HUDEP-2 (cell line): ENCODE data around the gene SLC39A11.
"Not testable (repeated sequence)": the region's sequence is repeated elsewhere in the genome, so short reads cannot be mapped to it uniquely, and the experiment has no call there.

ENCODE experiments used
- DNase-seq, 76 experiments: peaks; one replicate each; lab custom pipeline; 2025; ENCODE audit not compliant: unreplicated experiment in 76 of 76; lab: John Stamatoyannopoulos, UW

SLC39A11 gene

GRCh38 chr17:72954579-72954978 is 137.9 kb downstream of the SLC39A11 start:
- DNase-seq: no peak

- DNase-seq: no peak
Measured at GRCh38 chr17:72953621-72954020, 138.9 kb downstream of the SLC39A11 start.

GRCh38 chr17:72952641-72953315 is 139.7 kb downstream of the SLC39A11 start:
- no peak for DNase-seq

DNA sequence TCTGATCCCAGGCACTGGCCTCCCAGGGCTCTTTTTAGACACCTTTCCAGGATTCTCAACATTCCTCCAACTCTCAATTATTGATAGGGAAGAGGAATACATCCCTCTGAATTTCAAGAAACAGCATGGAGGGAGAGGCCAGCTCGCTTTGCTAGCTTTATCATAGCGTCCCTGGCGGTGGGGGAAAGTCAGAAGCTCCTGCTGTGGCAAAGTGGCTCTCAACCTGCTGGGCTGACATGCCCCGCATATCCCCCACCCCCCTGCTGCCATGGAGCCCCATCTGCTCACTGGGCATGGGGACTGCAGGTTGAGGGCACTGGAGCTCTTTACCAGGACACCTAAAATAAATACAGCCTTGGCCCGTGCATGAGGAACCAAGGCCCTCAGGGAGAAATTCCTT is 140.3 kb downstream of the SLC39A11 start:
- no peak for DNase-seq

- DNase-seq: no peak
Measured at GRCh38 chr17:72950242-72950931, 142.1 kb downstream of the SLC39A11 start.

DNA sequence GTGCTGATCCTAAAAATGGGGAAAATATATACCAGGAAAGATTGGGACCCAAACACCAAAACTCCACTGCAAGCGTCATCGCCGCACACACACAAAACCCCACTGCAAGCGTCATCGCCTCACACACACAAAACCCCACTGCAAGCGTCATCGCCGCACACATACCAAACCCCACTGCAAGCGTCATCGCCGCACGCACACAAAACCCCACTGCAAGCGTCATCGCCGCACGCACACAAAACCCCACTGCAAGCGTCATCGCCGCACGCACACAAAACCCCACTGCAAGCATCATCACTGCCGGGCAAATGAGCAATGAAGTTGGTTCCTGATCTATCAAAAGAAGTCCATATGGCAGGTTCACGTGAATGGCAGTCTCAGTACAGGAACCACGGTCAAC is 144.4 kb downstream of the SLC39A11 start:
- DNase-seq: no peak

DNA sequence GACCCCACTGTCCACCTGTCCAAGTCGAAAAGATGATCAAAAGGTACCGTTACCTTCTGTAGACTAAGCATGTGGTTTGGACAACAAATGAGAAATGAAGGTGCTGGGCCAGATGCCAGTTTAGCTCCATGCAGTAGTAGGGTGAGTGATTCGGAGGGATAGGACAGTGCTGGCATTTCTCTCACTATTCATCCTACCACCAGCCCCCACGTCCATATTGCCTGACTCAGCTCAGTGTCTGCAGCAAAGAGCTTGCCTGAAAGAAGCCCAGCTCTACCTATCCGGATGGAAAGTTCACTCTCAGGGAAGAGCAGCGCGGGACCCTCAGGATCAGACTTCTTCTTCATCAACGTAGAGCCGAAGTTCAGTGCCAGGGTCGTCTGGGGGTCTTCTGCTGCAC is 145.0 kb downstream of the SLC39A11 start:
- no peak for DNase-seq

DNA sequence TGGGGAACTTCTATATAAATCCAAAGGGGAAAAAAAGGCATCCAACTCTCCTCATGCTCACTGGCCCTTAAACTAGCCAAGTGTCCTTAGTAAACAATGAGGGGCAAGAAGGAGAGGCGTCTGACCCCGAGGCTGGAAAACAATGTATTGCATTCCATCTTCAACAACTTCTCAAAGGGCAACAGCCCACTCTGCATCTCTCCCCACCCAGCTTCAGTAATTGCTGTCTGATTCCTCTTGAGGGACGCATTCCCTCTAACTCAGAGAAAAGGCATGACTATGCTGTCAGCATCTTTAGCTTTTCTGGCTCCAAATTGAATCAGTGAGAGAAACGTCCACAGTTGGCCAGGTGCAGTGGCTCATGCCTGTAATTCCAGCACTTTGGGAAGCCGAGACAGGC is 145.8 kb downstream of the SLC39A11 start:
- DNase-seq: no peak

GRCh38 chr17:72946156-72946555 is 146.3 kb downstream of the SLC39A11 start:
- DNase-seq: no peak

GRCh38 chr17:72945473-72945872 is 147.0 kb downstream of the SLC39A11 start:
- no peak for DNase-seq

- peak in 1 of 76 experiments; percentile 1 for DNase-seq
Measured at GRCh38 chr17:72943826-72944689, 148.4 kb downstream of the SLC39A11 start.

DNA sequence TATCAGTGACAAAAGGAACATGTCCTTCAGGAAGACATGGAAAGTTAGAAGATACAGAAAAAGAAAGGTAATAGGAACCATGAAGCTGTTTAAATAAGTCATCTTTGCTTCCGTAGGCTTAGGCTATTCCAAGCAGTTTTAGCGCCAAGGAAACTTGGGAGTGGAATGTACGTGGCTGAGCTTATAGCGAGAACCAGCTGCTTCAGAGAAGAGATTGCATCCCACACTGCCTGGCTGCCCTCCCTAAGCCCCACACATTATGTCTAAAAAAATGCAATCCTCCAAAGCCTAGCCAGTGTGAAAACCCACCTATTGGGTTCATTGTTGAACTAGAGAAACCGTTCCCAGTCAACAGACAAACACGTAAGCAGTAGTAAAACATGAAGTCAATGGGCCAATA is 149.9 kb downstream of the SLC39A11 start:
- DNase-seq: no peak

- DNase-seq: no peak
Measured at GRCh38 chr17:72940496-72940895, 152.0 kb downstream of the SLC39A11 start.

- no peak for DNase-seq
Measured at GRCh38 chr17:72938482-72938881, 154.0 kb downstream of the SLC39A11 start.

- DNase-seq: no peak
Measured at GRCh38 chr17:72937707-72938106, 154.8 kb downstream of the SLC39A11 start.

DNA sequence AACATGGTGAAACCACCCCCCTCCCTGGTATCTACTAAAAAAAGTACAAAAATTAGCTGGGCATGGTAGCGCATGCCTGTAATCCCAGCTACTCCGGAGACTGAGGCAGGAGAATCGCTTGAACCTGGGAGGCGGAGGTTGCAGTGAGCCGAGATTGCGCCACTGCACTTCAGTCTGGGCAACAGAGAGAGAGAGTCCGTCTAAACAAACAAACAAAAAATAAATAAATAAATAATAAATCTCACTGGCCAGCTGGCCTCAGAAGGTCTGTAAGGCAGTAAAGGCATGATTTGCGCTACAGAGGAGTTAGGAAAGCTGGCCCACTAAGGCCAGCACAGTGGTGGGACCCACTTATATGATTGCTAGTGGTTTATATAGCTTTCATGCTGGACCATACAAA is 155.2 kb downstream of the SLC39A11 start:
- not testable (repeated sequence) for DNase-seq

- DNase-seq: no peak
Measured at GRCh38 chr17:72935984-72936383, 156.5 kb downstream of the SLC39A11 start.

DNA sequence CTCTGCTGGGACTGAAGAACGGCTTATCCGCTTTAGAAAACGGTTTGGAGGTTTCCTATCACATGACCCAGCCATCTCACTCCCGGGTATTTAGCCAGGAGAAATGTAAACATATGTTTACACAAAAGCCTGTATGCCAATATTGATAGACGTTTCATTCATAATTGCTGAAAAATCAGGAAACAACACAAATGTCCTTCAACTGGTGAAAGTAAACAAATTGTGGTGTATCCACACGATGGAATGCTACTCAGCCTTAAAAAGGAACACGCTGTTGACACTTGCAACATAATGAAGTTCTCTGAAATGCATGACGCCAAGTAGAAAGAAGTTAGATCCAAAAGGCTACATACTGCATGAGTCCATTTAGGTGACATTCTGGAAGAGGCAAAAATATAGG is 157.6 kb downstream of the SLC39A11 start:
- DNase-seq: no peak

DNA sequence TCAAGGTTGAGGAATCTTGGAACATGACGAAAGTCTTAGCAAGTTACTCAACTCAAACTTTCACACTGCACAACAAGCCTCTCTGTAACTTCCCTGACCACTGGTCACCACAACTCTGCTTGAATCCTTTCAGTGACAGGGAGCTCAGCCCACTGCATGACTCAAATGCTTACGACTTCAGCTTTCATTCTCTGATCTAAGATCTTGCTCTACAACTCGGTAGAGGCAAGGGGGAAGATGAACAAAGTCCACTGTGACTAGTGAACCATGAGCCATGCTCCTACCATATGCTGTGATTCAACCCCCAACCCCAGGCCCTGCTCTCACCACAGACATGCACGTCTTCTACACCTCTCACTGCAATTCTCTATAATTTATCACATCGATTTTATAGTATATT is 160.9 kb downstream of the SLC39A11 start:
- DNase-seq: no peak

DNA sequence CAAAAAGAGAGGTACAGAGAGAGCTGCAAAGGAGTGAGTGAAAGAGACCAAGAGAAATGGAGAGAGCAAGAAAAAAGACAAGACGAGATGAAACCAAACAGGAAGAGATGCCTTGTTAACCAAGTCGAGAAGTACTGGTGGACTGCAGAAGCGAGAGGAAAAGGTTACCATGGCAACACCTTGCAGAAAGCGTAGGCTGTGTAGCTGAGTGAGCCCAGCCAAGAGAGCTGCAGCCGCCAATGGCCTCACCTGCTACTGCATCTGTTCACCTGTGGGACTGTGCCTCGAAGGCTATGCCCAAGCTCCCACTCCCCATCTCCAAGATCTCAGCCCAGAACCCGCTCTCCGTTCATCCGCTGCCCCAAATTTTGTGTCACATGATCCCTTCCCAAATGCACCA is 161.3 kb downstream of the SLC39A11 start:
- no peak for DNase-seq

- DNase-seq: no peak
Measured at GRCh38 chr17:72930031-72930430, 162.5 kb downstream of the SLC39A11 start.
